Measurements from ENCODE around the gene EXOC4.

DNA sequence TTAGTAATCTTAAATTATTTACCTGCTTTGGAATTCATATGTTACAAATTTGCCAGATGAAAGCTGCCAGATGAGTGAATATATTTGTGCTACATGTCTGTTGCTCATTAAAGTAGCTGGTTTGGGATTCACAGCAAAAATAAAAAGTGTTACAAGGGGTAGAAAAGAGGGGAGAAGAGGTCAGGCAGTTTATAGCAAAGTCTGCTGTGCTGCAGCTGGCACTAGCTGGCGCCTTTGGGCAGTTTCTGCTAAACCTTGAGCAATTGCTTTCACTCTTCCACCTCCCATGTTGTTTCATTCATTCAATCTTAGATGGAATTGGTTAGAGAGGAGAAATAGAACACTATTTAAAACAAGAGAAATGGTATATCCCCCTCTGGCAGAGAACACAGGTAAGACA lies 470.2 kb downstream of the EXOC4 start:
- TF ChIP-seq, protein P1, sequence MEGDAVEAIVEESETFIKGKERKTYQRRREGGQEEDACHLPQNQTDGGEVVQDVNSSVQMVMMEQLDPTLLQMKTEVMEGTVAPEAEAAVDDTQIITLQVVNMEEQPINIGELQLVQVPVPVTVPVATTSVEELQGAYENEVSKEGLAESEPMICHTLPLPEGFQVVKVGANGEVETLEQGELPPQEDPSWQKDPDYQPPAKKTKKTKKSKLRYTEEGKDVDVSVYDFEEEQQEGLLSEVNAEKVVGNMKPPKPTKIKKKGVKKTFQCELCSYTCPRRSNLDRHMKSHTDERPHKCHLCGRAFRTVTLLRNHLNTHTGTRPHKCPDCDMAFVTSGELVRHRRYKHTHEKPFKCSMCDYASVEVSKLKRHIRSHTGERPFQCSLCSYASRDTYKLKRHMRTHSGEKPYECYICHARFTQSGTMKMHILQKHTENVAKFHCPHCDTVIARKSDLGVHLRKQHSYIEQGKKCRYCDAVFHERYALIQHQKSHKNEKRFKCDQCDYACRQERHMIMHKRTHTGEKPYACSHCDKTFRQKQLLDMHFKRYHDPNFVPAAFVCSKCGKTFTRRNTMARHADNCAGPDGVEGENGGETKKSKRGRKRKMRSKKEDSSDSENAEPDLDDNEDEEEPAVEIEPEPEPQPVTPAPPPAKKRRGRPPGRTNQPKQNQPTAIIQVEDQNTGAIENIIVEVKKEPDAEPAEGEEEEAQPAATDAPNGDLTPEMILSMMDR (IDR thresholded peaks at IDR 0.05): no peak
- TF ChIP-seq POLR2A (IDR thresholded peaks at IDR 0.05) (no peak), EP300 (IDR thresholded peaks at IDR 0.05) (no peak)

Data from ovary (tissue), 3 donors.